ENCODE measurements around the gene BAIAP2L1. TPM values are rescaled to one million over a fixed set of nuclear protein-coding genes. Genes with fewer than 3 reads are reported as not detected.
A peak's percentile ranks its signal among the peaks of the same experiment; 100 is the strongest.

The BAIAP2L1 gene
- total RNA-seq, 2 donors from 2014 or later = 30.5 to 38.4 TPM

DNA sequence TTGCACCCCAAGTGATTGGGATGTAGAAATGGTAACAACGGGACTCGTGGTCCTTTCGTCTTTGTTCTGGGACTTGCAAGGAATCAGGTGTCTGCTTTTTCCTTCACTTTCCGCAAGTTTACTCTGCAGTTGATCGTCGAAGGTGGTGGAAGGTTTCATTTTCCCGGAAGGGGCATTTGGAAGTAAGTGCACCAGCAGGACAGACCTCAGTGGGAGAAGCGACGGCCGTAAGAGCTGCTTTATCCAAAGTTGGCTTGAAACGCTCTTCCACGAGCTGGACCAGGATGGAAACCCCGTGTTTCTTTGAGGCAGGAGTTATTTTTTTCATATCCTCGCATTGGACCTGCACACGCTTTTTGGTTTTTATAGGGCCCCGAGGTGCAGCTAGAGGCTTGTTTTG, 118.2 kb downstream of the BAIAP2L1 start:
- WGBS, 2 experiments (ENCODE audit: insufficient coverage in 1 of 2, insufficient read length in 1 of 2) = 66% methylated on average over 12 to 16 of the region's 16 CpGs
- Mint-ChIP-seq H3K36me3 (ENCODE audit: low read depth) (peaks cover 6% of the 10 kb centered on the region), H3K4me3 (peak overlapping the region; percentile 84), H3K27ac (peak overlapping the region; percentile 90), H3K9me3 (no peaks in the 10 kb centered on the region), H3K27me3 (ENCODE audit: insufficient read depth) (no peaks in the 10 kb centered on the region), H3K4me1 (peaks cover 25% of the 10 kb centered on the region)
- no peak for DNase-seq
- H3K27ac ChIP-seq (ENCODE audit: low read depth, low read length) = no peak overlapping the region
- H3K9ac ChIP-seq (ENCODE audit: extremely low read depth, low read length, poor library complexity, severe bottlenecking) = peak overlapping the region; percentile 85
- H3K9me3 ChIP-seq (ENCODE audit: control insufficient read depth, low read length) = no peaks in the 10 kb centered on the region
- TF ChIP-seq, protein P1, sequence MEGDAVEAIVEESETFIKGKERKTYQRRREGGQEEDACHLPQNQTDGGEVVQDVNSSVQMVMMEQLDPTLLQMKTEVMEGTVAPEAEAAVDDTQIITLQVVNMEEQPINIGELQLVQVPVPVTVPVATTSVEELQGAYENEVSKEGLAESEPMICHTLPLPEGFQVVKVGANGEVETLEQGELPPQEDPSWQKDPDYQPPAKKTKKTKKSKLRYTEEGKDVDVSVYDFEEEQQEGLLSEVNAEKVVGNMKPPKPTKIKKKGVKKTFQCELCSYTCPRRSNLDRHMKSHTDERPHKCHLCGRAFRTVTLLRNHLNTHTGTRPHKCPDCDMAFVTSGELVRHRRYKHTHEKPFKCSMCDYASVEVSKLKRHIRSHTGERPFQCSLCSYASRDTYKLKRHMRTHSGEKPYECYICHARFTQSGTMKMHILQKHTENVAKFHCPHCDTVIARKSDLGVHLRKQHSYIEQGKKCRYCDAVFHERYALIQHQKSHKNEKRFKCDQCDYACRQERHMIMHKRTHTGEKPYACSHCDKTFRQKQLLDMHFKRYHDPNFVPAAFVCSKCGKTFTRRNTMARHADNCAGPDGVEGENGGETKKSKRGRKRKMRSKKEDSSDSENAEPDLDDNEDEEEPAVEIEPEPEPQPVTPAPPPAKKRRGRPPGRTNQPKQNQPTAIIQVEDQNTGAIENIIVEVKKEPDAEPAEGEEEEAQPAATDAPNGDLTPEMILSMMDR (conservative IDR thresholded peaks at IDR 0.05) = no peak
- H3K36me3 ChIP-seq (ENCODE audit: control insufficient read depth, insufficient read depth, low read length) = peaks cover under 1% of the 10 kb centered on the region
- no peaks in the 10 kb centered on the region for H3K4me1 ChIP-seq (ENCODE audit: control insufficient read depth, insufficient read depth, low read length)
- peak overlapping the region; percentile 88 for H3K4me3 ChIP-seq (ENCODE audit: low read length)
- H3K27me3 ChIP-seq (ENCODE audit: control insufficient read depth, insufficient read depth, low read length, poor library complexity, severe bottlenecking) = no peaks in the 10 kb centered on the region

DNA sequence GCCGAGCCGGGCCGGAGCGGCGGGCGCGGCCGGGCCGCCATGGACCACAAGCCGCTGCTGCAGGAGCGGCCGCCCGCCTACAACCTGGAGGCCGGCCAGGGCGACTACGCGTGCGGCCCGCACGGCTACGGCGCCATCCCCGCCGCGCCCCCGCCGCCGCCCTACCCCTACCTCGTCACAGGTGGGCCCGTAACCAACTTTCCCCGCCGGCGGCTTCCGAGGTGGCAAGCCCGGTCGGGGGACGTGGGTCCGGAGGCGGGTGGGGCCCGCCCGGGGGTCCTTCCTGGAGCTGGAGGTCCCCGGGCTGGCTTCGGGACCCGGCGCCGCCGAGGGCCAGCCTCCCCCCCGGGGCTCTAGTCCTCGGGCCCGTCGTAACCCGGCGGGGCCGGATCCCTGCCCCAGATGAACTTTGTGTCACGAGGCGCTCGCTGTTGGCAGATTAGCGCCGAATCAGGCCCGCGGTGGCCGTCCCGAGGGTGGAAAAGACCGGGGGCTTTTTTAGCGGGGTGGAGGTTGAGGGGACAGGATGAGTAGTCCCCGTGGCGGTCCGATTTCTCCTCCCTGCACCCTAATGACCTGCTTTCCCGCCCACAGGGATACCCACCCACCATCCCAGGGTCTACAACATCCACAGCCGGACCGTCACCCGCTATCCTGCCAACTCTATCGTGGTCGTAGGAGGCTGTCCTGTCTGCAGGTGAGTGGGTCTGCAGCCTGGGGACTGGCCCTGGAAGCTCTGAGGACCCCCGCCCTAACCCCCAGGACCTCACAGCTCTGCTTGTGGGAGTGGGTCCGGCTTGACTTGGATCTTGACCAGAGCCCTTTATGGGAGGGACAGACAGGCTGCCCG, 118.9 kb downstream of the BAIAP2L1 start:
- no peak overlapping the region for H3K27ac ChIP-seq (ENCODE audit: low read depth, low read length)
- no peak for DNase-seq

DNA sequence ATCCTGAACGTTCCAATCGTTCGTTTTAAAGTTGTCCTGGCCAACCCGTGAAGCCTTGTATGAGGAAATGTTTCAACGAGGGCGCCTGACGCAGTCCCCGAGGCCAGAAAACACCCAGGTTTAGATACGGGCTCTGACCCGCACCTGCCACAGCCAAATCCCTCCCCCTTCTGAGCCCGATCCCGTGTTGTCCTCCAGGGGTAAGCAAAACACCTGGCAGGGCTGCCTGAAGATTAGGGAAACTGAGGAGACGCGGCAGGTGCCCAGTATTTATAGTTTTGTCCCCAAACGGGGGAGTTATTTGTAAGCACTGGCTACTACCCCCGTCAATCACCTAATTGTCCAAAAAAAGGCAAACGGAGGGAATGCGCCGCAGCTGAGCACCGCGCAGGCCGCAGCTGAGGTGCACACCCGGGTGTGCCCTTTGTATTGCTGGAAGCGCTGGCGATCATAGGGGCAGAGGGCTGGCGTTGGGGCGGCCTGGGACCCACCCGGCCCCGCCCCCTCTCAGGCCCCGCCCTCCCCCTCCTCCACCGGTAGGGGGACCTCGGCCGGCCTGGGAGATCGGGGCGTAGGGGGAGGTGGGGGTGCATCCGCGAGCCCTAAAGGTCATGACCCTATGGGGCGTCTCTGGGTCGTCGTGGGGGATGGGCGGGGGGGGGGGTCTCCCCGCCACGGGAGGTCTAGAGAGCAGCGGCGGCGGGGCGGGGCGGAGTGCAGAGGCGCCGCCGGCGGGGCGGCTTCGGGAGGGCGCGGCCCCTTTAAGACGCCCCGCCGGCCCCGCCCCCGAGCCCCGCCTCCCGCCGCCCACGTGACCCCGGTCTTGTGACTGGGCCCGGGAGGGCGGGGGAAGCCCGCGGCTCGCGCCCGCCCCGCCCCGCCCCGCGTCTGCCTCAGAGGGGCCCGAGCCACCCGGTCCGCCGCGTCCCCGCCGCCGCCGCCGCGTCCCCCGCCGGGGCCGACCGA, 119.8 kb downstream of the BAIAP2L1 start, which contains the start of gene BRI3:
Gene BRI3, plus strand, starts transcription at position 896 of the 966 bp plus-strand sequence. CDS start 110 bp downstream, outside the sequence.
- Histone ChIP-seq H3K9me3 (ENCODE audit: control insufficient read depth, low read length) (no peaks in the 10 kb centered on the region), H3K36me3 (ENCODE audit: control insufficient read depth, insufficient read depth, low read length) (no peaks in the 10 kb centered on the region), H3K27ac (ENCODE audit: low read depth, low read length) (peak within 1 kb of the TSS; percentile 84), H3K4me1 (ENCODE audit: control insufficient read depth, insufficient read depth, low read length) (no peaks in the 10 kb centered on the region), H3K9ac (ENCODE audit: extremely low read depth, low read length, poor library complexity, severe bottlenecking) (peak within 1 kb of the TSS; percentile 85), H3K27me3 (ENCODE audit: control insufficient read depth, insufficient read depth, low read length, poor library complexity, severe bottlenecking) (no peaks in the 10 kb centered on the region), H3K4me3 (ENCODE audit: low read length) (peak within 1 kb of the TSS; percentile 88)
- H3K27me3 Mint-ChIP-seq (ENCODE audit: insufficient read depth) = no peaks in the 10 kb centered on the region
- WGBS, 2 experiments (ENCODE audit: insufficient coverage in 1 of 2, insufficient read length in 1 of 2) = 1 to 8% methylated on average over 12 to 80 of the region's 92 CpGs
- TF ChIP-seq, protein P1 (conservative IDR thresholded peaks at IDR 0.05) = peak; percentile 21
- peaks cover 20% of the 10 kb centered on the region for H3K4me1 Mint-ChIP-seq
- H3K4me3 Mint-ChIP-seq = peak within 1 kb of the TSS; percentile 84
- H3K27ac Mint-ChIP-seq = peak within 1 kb of the TSS; percentile 90
- H3K36me3 Mint-ChIP-seq (ENCODE audit: low read depth) = peaks cover 6% of the 10 kb centered on the region
- H3K9me3 Mint-ChIP-seq = no peaks in the 10 kb centered on the region
- DNase-seq = peak; percentile 97

More for the DNA sequence above, 118.9 kb downstream of the BAIAP2L1 start:
- peak overlapping the region; percentile 88 for H3K4me3 ChIP-seq (ENCODE audit: low read length)
- H3K36me3 Mint-ChIP-seq (ENCODE audit: low read depth) = peaks cover 6% of the 10 kb centered on the region
- TF ChIP-seq, protein P1 (conservative IDR thresholded peaks at IDR 0.05) = no peak
- WGBS, 2 experiments (ENCODE audit: insufficient coverage in 1 of 2, insufficient read length in 1 of 2) = 2 to 4% methylated on average over 19 to 77 of the region's 77 CpGs
- H3K9me3 ChIP-seq (ENCODE audit: control insufficient read depth, low read length) = no peaks in the 10 kb centered on the region
- H3K9me3 Mint-ChIP-seq = no peaks in the 10 kb centered on the region
- H3K27ac Mint-ChIP-seq = peak overlapping the region; percentile 90
- H3K36me3 ChIP-seq (ENCODE audit: control insufficient read depth, insufficient read depth, low read length) = no peaks in the 10 kb centered on the region
- H3K4me1 Mint-ChIP-seq = peaks cover 25% of the 10 kb centered on the region
- no peaks in the 10 kb centered on the region for H3K27me3 Mint-ChIP-seq (ENCODE audit: insufficient read depth)
- H3K4me3 Mint-ChIP-seq = peak overlapping the region; percentile 84
- no peaks in the 10 kb centered on the region for H3K27me3 ChIP-seq (ENCODE audit: control insufficient read depth, insufficient read depth, low read length, poor library complexity, severe bottlenecking)
- H3K4me1 ChIP-seq (ENCODE audit: control insufficient read depth, insufficient read depth, low read length) = no peaks in the 10 kb centered on the region
- peak overlapping the region; percentile 85 for H3K9ac ChIP-seq (ENCODE audit: extremely low read depth, low read length, poor library complexity, severe bottlenecking)
